ENCODE data around the gene ITGB4.

ITGB4 gene

DNA sequence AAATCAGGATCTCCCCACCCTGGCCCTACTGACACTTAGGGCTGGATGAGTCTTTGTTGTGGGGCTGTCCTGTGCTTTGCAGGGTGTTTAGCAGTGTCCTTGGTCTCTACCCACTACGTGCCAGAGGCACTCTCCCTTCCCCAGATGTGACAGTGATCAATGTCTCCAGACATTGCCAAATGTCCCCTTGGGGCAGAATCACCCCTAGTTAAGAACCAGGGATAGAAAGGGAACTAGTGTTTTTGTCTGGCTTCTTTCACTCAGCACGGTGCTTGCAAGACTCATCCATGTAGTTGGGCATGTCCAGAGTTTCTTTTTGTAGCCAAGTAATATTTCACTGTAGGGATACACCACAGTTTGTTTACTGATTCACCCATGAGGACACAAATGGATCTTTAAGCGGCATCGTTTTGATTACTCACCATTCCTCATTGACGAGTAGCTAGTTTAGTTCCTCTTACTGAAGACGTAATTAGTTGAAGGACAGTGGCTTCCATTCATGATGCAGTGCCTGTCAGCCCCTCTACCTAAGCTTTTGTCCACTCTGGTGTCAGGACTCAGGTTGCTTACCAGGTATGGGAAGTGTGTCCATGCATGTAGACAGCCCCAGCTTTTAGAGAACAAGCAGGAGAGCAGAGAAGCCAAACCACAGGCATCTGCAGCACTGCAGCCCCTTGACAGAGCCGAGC is 26.0 kb upstream of the ITGB4 start:
- no peak for TF ChIP-seq CTCF (IDR thresholded peaks at IDR 0.05; ENCODE audit: extremely low read depth, insufficient read depth, missing control alignments)
- DNase-seq (ENCODE audit: low spot score), result no peak
- in situ Hi-C loops (cut with MboI; ENCODE audit: low pct_unique_long_range_greater_than_20kb, low sequenced_read_pairs, unreplicated experiment), result no loop called here

DNA sequence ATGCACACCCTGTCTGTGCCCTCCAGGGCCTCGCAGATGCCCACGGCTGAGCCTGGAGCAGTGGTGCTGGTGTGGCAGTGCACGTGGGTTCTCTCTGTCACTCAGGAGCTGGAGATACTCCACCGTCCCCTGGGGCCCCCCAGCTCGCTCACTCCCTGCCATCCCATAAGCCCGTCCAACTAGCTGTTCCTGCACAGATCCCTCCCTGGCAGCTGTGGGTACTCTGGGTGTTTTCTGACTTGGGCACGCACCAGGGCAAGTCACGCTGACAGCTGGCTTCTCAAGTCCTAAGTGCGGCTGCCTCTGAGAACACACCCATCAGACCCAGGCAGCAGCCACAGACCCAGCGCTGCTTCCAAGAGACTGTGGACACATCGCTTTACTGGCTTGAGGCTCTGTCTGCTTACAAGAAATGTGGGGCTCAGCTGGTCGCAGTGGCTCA is 25.4 kb upstream of the ITGB4 start:
- DNase-seq (ENCODE audit: low spot score), result no peak
- TF ChIP-seq CTCF (IDR thresholded peaks at IDR 0.05; ENCODE audit: extremely low read depth, insufficient read depth, missing control alignments), result no peak
- in situ Hi-C loops (cut with MboI; ENCODE audit: low pct_unique_long_range_greater_than_20kb, low sequenced_read_pairs, unreplicated experiment), result no loop called here

- DNase-seq (ENCODE audit: low spot score), result no peak
- TF ChIP-seq CTCF (IDR thresholded peaks at IDR 0.05; ENCODE audit: extremely low read depth, insufficient read depth, missing control alignments), result no peak
- in situ Hi-C loops (cut with MboI; ENCODE audit: low pct_unique_long_range_greater_than_20kb, low sequenced_read_pairs, unreplicated experiment), result no loop called here
These were observed 23.5 kb upstream of the ITGB4 start for GRCh38 chr17:75697651-75698291.

DNA sequence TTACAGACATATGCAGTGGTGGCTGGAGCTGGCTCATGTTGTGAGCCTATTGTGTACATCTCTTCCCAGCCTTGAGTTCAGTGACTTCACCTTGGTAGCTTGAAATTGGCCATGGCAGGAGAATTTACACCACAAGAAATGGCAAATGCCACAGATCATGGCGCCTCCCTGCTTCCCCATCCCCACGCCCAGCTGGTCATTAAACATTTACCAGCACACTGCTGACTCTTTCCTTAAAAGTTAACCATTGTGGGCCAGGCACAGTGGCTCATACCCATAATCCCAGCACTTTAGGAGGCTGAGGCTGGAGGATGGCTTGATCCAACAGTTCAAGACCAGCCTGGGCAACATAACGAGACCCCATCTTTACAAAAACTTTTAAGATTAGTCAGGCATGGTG is 22.6 kb upstream of the ITGB4 start:
- in situ Hi-C loops (cut with MboI; ENCODE audit: low pct_unique_long_range_greater_than_20kb, low sequenced_read_pairs, unreplicated experiment), result no loop called here
- DNase-seq (ENCODE audit: low spot score), result no peak

DNA sequence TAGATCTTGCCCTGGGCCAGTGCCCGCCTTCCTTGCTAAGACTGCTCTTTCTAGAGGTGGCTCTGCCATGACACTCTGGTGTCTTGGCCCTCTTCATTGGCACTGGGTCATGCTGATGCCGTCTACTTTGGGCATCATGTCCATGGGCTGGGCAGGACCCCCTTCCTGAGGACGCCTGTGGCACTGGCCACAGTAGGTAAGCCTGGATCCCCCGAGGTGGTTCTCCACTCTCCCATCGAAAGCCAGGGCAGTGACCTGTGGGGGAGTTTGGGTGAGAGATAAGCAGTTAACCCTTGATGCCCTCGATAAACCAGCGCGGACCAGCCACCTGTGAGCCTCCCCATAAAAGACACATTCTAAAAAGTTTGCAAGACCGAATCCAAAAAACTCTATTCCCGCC is 20.0 kb upstream of the ITGB4 start:
- DNase-seq (ENCODE audit: low spot score), result no peak
- in situ Hi-C loops (cut with MboI; ENCODE audit: low pct_unique_long_range_greater_than_20kb, low sequenced_read_pairs, unreplicated experiment), result no loop called here
- TF ChIP-seq CTCF (IDR thresholded peaks at IDR 0.05; ENCODE audit: extremely low read depth, insufficient read depth, missing control alignments), result no peak

More for the DNA sequence above, 22.6 kb upstream of the ITGB4 start:
- TF ChIP-seq CTCF (IDR thresholded peaks at IDR 0.05; ENCODE audit: extremely low read depth, insufficient read depth, missing control alignments), result no peak

- in situ Hi-C loops (cut with MboI; ENCODE audit: low pct_unique_long_range_greater_than_20kb, low sequenced_read_pairs, unreplicated experiment), result no loop called here
- no peak for DNase-seq (ENCODE audit: low spot score)
These were observed 18.1 kb upstream of the ITGB4 start for GRCh38 chr17:75703191-75703590.

More at GRCh38 chr17:75703191-75703590, 18.1 kb upstream of the ITGB4 start:
- TF ChIP-seq CTCF (IDR thresholded peaks at IDR 0.05; ENCODE audit: extremely low read depth, insufficient read depth, missing control alignments), result no peak
